ENCODE results near the gene CSF2RB. TPM values are rescaled to one million over a fixed set of nuclear protein-coding genes. Genes with fewer than 3 reads are reported as not detected.

The CSF2RB gene
- total RNA-seq, 1 experiment from 2014 or later, result not detected

- DNase-seq (ENCODE audit: low read depth), result no peak
Measured at GRCh38 chr22:36910461-36910860, 3.0 kb upstream of the CSF2RB start.

GRCh38 chr22:36911887-36912661 is 1.4 kb upstream of the CSF2RB start:
- in situ Hi-C loops (cut with HindIII; ENCODE audit: low pct_unique_long_range_greater_than_20kb, low sequenced_read_pairs), result no loop called here
- no peak for DNase-seq (ENCODE audit: low read depth)

More at GRCh38 chr22:36910461-36910860, 3.0 kb upstream of the CSF2RB start:
- in situ Hi-C loops (cut with HindIII; ENCODE audit: low pct_unique_long_range_greater_than_20kb, low sequenced_read_pairs), result no loop called here

- DNase-seq (ENCODE audit: low read depth), result no peak
- in situ Hi-C loops (cut with HindIII; ENCODE audit: low pct_unique_long_range_greater_than_20kb, low sequenced_read_pairs), result no loop called here
Measured at GRCh38 chr22:36912694-36913426, 568 bp upstream of the CSF2RB start.

GRCh38 chr22:36914390-36914752 is 943 bp downstream of the CSF2RB start:
- in situ Hi-C loops (cut with HindIII; ENCODE audit: low pct_unique_long_range_greater_than_20kb, low sequenced_read_pairs), result no loop called here
- no peak for DNase-seq (ENCODE audit: low read depth)

- in situ Hi-C loops (cut with HindIII; ENCODE audit: low pct_unique_long_range_greater_than_20kb, low sequenced_read_pairs), result no loop called here
- DNase-seq (ENCODE audit: low read depth), result no peak
Measured at GRCh38 chr22:36916034-36916433, 2.6 kb downstream of the CSF2RB start.

GRCh38 chr22:36918586-36919284 is 5.3 kb downstream of the CSF2RB start:
- in situ Hi-C loops (cut with HindIII; ENCODE audit: low pct_unique_long_range_greater_than_20kb, low sequenced_read_pairs), result no loop called here
- DNase-seq (ENCODE audit: low read depth), result no peak

- DNase-seq (ENCODE audit: low read depth), result no peak
- in situ Hi-C loops (cut with HindIII; ENCODE audit: low pct_unique_long_range_greater_than_20kb, low sequenced_read_pairs), result no loop called here
Measured at GRCh38 chr22:36921309-36922104, 8.1 kb downstream of the CSF2RB start.

- in situ Hi-C loops (cut with HindIII; ENCODE audit: low pct_unique_long_range_greater_than_20kb, low sequenced_read_pairs), result no loop called here
- DNase-seq (ENCODE audit: low read depth), result no peak
Measured at GRCh38 chr22:36922105-36922608, 8.7 kb downstream of the CSF2RB start.

- DNase-seq (ENCODE audit: low read depth), result no peak
- in situ Hi-C loops (cut with HindIII; ENCODE audit: low pct_unique_long_range_greater_than_20kb, low sequenced_read_pairs), result no loop called here
Measured at GRCh38 chr22:36922711-36923110, 9.3 kb downstream of the CSF2RB start.

- no peak for DNase-seq (ENCODE audit: low read depth)
- in situ Hi-C loops (cut with HindIII; ENCODE audit: low pct_unique_long_range_greater_than_20kb, low sequenced_read_pairs), result no loop called here
Measured at GRCh38 chr22:36923131-36923788, 9.8 kb downstream of the CSF2RB start.

GRCh38 chr22:36924151-36924698 is 10.8 kb downstream of the CSF2RB start:
- DNase-seq (ENCODE audit: low read depth), result no peak
- in situ Hi-C loops (cut with HindIII; ENCODE audit: low pct_unique_long_range_greater_than_20kb, low sequenced_read_pairs), result no loop called here

- no peak for DNase-seq (ENCODE audit: low read depth)
- in situ Hi-C loops (cut with HindIII; ENCODE audit: low pct_unique_long_range_greater_than_20kb, low sequenced_read_pairs), result no loop called here
Measured at GRCh38 chr22:36925388-36926290, 12.2 kb downstream of the CSF2RB start.

- DNase-seq (ENCODE audit: low read depth), result no peak
- in situ Hi-C loops (cut with HindIII; ENCODE audit: low pct_unique_long_range_greater_than_20kb, low sequenced_read_pairs), result no loop called here
Measured at GRCh38 chr22:36926309-36926708, 12.9 kb downstream of the CSF2RB start.

GRCh38 chr22:36926721-36927435 is 13.4 kb downstream of the CSF2RB start:
- no peak for DNase-seq (ENCODE audit: low read depth)
- in situ Hi-C loops (cut with HindIII; ENCODE audit: low pct_unique_long_range_greater_than_20kb, low sequenced_read_pairs), result no loop called here

- in situ Hi-C loops (cut with HindIII; ENCODE audit: low pct_unique_long_range_greater_than_20kb, low sequenced_read_pairs), result no loop called here
- DNase-seq (ENCODE audit: low read depth), result no peak
Measured at GRCh38 chr22:36927671-36928070, 14.2 kb downstream of the CSF2RB start.

- in situ Hi-C loops (cut with HindIII; ENCODE audit: low pct_unique_long_range_greater_than_20kb, low sequenced_read_pairs), result no loop called here
Measured at GRCh38 chr22:36928196-36928595, 14.8 kb downstream of the CSF2RB start.

More at GRCh38 chr22:36928196-36928595, 14.8 kb downstream of the CSF2RB start:
- DNase-seq (ENCODE audit: low read depth), result no peak

Measured in Caki2 (cell line).